ENCODE measurements around the gene TSC22D1.

The TSC22D1 gene

GRCh38 chr13:44433863-44434765, 142.0 kb downstream of the TSC22D1 start:
- no peak for DNase-seq (ENCODE audit: low read depth in 1 of 2, low spot score in 1 of 2)

- DNase-seq (ENCODE audit: low read depth in 1 of 2, low spot score in 1 of 2), result no peak
Observed at GRCh38 chr13:44432650-44433049, 143.5 kb downstream of the TSC22D1 start.

GRCh38 chr13:44431150-44431549, 145.0 kb downstream of the TSC22D1 start:
- no peak for DNase-seq (ENCODE audit: low read depth in 1 of 2, low spot score in 1 of 2)

GRCh38 chr13:44429311-44429710, 146.8 kb downstream of the TSC22D1 start:
- DNase-seq (ENCODE audit: low read depth in 1 of 2, low spot score in 1 of 2), result no peak

GRCh38 chr13:44426461-44426860, 149.7 kb downstream of the TSC22D1 start:
- DNase-seq (ENCODE audit: low read depth in 1 of 2, low spot score in 1 of 2), result no peak

- DNase-seq (ENCODE audit: low read depth in 1 of 2, low spot score in 1 of 2), result no peak
Observed at GRCh38 chr13:44425815-44426078, 150.4 kb downstream of the TSC22D1 start.

GRCh38 chr13:44425041-44425814, 150.9 kb downstream of the TSC22D1 start:
- DNase-seq (ENCODE audit: low read depth in 1 of 2, low spot score in 1 of 2), result no peak

- DNase-seq (ENCODE audit: low read depth in 1 of 2, low spot score in 1 of 2), result no peak
Observed at GRCh38 chr13:44423824-44424223, 152.3 kb downstream of the TSC22D1 start.

- no peak for DNase-seq (ENCODE audit: low read depth in 1 of 2, low spot score in 1 of 2)
Observed at GRCh38 chr13:44422755-44423643, 153.1 kb downstream of the TSC22D1 start.

GRCh38 chr13:44421853-44422525, 154.1 kb downstream of the TSC22D1 start:
- DNase-seq (ENCODE audit: low read depth in 1 of 2, low spot score in 1 of 2), result no peak

- no peak for DNase-seq (ENCODE audit: low read depth in 1 of 2, low spot score in 1 of 2)
Observed at GRCh38 chr13:44420376-44421220, 155.5 kb downstream of the TSC22D1 start.

GRCh38 chr13:44417876-44418275, 158.3 kb downstream of the TSC22D1 start:
- no peak for DNase-seq (ENCODE audit: low read depth in 1 of 2, low spot score in 1 of 2)

- DNase-seq (ENCODE audit: low read depth in 1 of 2, low spot score in 1 of 2), result no peak
Observed at GRCh38 chr13:44417446-44417845, 158.7 kb downstream of the TSC22D1 start.

- DNase-seq (ENCODE audit: low read depth in 1 of 2, low spot score in 1 of 2), result no peak
Observed at GRCh38 chr13:44416744-44417143, 159.4 kb downstream of the TSC22D1 start.

- no peak for DNase-seq (ENCODE audit: low read depth in 1 of 2, low spot score in 1 of 2)
Observed at GRCh38 chr13:44416301-44416700, 159.8 kb downstream of the TSC22D1 start.

- no peak for DNase-seq (ENCODE audit: low read depth in 1 of 2, low spot score in 1 of 2)
Observed at GRCh38 chr13:44415815-44416214, 160.3 kb downstream of the TSC22D1 start.

- DNase-seq (ENCODE audit: low read depth in 1 of 2, low spot score in 1 of 2), result no peak
Observed at GRCh38 chr13:44414716-44415115, 161.4 kb downstream of the TSC22D1 start.

GRCh38 chr13:44413095-44413494, 163.0 kb downstream of the TSC22D1 start:
- DNase-seq (ENCODE audit: low read depth in 1 of 2, low spot score in 1 of 2), result no peak

- no peak for DNase-seq (ENCODE audit: low read depth in 1 of 2, low spot score in 1 of 2)
Observed at GRCh38 chr13:44412346-44412935, 163.7 kb downstream of the TSC22D1 start.

- DNase-seq (ENCODE audit: low read depth in 1 of 2, low spot score in 1 of 2), result no peak
Observed at GRCh38 chr13:44411841-44412240, 164.3 kb downstream of the TSC22D1 start.
